Stimulated activated CD4-positive, alpha-beta T cell treated with anti-CD3 and anti-CD28 coated beads, Interleukin-1b, Interleukin-23, amount 100 ng/mL, for 1 hour (primary cell): ENCODE measurements around the gene OR5C1.
"Not testable (repeated sequence)": the region's sequence is repeated elsewhere in the genome, so short reads cannot be mapped to it uniquely, and the experiment has no call there.

Experiments used
- DNase-seq, 2 donors: peaks; one replicate each; pipeline ENCODE4 v3.0.0-alpha.2; 2020; ENCODE audit warnings: low read depth in 2 of 2

Gene OR5C1

DNA sequence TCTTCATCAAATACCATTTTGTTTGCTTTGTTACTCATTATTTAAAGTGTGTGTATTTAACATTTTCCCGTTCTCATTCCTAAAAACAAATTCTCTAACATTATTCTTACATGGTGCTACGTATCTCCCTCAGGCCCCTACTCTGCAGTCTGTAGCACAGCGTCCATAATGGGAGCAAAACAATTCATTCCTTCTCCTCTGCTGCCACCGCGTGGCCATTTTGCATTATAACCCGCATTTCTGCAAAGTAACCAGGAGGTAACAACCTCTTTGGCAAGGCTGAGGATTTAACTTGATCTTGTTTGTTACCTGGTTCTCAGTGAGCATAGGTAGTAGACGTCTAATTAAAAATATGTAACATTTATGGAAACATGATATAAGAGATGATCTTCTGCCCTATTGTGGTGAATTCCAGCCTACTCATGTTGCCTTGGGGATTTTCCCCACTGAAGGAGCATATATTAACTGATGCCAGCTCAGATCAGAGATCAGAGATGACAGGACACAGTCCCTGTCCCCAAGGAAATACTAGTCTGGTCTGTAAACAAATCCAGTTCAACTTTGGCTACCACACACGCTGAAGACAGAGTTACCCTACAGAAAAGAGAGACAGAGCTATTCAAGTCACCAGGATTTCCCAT lies 21.7 kb downstream of the OR5C1 start:
- peak; percentile 35 to 57 for DNase-seq

DNA sequence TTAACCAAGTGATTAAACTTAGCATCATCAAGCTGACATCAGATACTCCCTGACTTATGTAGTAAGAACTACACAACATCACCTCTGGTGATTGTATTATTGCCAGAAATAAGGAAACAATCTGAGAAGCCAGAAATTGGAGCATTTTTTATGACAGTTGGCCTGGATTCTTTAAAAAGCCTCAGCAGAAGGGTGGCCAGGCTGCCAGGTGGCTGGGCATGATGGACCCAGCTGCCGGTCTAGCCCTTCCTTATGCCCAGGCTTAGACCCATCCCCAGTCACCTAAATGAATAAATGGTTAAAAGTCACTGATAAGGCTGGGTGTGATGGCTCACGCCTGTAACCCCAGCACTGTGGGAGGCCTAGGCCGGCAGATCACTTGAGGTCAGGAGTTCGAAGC lies 24.0 kb downstream of the OR5C1 start:
- no peak for DNase-seq

DNA sequence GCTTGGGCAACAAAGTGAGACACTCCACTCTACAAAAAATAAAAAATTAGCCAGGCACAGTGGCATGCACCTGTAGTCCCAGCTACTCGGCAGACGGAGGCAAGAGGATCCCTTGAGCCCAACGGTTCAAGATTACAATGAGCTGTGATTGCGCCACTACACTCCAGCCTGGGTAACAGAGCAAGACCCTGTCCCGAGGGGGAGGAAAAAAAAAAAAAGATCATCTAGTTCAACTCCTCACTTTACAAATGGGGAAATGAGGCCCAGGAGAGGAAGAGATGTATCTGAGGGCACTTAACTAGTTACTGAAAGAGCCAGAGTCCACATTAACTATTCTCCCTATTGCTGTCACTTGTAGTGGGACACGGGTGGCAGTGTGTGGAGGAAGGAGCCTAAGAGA lies 25.8 kb downstream of the OR5C1 start:
- DNase-seq = no peak

DNA sequence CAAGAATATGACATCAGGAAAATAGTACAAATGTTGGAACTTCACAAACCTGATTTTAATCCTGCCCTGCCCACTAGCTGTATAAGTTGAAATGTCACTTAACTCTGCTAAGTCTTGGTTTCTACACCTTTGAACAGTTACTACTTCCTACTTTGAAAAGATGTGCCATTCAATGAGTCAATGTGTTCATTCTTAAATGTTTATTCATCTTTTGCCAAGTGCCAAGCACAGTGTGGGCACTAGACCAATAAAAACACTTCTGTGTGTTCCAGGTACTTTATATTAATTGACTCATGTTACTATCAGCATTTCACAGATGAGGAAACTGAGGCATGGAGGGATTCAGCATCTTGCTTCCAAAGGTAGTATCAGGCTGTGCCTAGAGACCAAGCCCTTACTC lies 26.8 kb downstream of the OR5C1 start:
- no peak for DNase-seq

DNA sequence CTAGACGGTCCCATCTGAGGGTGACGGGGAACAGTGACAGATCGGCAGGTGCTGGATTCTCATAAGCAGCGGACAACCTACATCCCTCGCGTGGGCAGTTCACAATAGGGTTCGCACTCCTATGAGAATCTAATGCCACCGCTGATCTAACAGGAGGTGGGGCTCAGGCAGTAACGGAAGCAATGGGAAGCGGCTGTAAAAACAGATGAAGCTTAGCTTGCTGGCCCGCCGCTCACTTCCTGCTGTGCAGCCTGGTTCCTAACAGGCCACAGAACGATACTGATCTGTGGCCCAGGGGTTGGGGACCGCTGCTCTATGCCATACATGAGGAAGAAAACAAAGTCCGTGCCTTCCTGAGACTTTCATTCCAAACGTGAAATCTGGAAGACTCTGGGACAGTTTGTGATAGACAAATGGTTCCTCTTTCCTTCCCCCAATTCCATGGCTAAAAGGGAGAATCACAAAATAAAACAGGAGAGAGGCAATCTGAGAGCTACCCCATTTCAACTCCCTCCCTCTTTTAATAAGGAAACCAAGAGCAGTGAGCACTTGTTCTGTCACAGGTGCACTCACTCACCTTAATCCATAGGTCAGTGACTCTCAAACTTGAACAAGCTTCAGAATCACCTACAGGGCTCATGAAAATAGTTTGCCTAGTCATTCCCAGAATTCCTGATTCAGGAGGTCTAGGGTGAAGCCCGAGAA lies 27.6 kb downstream of the OR5C1 start:
- DNase-seq = no peak

DNA sequence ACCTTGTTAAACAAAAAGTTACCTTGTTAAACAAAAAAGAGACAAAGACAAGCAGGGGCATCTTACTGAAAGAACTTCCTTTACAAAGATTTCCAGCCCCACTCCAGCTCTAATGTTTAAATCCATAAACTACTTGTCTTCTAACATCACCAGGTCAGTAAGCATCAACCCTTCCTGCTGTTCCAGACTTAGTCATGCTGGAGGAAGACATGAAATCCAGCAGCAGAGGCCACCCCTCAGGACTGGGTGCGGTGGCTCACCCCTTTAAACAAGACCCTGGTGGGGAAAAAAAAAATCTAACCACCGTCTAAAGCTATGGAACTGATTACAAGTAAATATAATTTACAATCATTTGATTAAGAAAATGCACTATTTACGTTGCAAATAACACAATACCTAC lies 30.6 kb downstream of the OR5C1 start:
- DNase-seq = no peak

DNA sequence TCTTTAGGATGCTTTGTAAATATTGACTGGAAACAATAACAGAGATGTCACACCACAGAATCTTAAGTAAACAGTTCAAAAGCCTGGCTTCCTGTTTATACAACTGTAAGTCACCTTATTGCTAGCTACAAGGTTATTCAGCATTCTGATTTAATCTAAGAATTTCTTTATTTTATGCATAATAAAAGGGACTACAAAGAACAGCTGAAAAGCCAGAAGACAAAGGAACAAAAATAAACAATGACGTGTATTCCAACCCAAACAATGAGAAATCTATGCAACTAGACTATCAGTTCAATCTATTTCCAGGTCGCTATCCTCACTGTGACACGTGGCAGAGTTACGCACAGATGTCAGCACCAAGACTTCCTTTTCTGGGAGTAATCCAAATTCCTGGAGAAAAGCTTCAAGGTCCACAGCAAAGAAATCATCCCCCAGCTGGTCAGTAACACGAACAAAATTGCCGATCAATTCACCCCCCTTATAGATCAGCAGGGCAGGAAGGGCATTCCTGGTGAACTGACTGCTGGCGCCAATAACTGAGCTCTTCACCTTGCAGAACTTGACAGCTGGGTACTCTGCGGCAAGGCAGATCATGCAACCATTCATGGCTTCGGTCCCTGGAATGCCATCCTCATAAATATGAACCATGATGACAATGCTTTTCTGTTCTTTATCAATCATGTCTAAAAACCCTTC lies 31.2 kb downstream of the OR5C1 start:
- no peak for DNase-seq

DNA sequence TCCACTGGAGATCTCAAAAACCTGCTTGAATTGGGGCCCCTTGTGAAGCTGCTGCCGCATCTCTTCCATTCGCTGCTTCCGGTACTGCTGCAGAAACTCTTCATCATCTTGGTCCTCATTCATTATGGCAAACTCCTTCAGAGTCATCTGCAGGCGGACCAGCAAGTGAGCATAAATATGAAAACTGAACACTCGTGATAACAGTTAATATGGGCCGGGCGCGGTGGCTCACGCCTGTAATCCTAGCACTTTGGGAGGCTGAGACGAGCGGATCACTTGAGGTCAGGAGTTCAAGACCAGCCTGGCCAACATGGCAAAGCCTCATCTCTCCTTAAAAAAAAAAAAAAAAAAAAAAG lies 31.7 kb downstream of the OR5C1 start:
- DNase-seq = no peak

DNA sequence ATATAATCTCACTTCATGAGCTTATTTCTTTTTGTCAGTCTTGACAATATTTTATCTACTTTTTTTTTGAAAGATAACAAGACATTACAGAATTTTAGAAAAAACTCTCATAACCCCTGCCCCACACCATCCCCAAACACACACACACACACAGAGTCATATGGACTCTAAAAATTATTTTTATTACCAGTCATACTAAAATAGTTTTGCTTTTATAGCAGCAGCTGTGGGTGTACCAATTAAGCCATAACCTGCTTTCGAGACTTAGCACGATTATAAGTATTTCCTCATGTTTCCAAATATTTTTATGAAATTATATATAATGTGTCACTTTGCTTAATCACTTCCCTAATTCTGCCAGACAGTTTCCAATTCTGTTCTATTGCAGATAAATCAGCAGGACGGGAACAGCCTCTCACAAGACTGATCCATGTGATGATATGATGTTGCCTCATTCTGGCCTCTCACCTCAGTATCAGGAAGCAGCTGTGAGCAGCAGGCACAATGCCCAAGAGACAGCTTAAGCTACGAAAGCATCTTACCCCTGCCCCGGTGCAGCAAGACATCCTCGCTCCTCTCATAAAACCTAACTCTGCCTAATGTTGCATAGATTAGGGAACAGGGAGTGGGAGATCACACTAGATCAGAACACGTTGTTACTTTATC lies 32.7 kb downstream of the OR5C1 start:
- no peak for DNase-seq

DNA sequence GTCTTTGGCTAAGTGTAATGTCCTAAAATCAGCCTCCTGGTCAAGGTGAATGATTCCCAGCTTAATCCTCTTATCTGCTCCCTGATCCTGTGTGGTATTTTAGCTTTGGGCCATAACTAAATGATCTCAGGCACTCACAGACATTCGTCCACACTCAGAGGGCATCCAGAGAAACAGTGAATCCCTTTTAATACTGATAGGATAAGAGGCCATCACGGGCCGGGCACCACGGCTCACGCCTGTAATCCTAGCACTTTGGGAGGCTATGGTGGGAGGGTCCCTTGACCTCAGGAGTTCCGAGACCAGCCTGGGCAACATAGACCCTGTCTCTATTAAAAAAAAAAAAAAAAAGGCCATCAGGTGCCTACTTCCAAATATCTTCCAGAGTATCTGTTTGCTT lies 33.3 kb downstream of the OR5C1 start:
- DNase-seq = no peak

DNA sequence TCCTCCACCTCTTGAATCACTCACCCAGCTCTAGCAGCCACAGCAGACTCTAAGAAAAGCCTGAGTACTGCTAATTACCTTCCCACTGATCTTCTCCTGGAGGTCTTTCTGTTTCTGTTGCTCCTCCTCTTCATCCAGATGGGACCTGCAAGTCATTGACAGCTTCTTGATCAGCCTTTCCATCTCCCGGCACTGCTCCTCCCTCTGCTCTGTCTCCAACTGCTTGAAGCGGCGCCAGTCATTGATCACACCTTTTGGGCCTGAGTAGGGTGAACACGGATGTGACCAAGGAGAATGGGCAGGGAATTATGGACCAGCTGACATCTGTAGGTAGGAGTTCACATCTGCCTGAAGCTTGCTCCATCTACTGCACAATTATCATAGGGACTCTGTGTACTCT lies 34.2 kb downstream of the OR5C1 start:
- no peak for DNase-seq

DNA sequence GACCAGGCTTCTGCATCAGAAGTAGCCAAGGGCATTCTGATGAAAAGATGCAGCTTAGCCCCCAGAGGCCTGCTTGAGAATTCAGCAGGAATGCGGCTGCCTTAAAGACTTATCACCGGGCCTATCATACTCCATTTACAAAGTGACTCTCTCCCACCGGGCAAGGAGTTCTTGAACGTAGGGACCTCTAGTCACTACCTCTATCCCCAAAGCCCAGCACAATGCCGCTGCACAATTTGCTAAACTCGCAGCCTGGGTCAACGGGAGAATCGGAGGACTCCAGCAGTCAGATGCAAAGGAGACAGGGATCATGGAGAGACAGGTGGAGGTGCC lies 39.0 kb downstream of the OR5C1 start:
- no peak for DNase-seq

DNA sequence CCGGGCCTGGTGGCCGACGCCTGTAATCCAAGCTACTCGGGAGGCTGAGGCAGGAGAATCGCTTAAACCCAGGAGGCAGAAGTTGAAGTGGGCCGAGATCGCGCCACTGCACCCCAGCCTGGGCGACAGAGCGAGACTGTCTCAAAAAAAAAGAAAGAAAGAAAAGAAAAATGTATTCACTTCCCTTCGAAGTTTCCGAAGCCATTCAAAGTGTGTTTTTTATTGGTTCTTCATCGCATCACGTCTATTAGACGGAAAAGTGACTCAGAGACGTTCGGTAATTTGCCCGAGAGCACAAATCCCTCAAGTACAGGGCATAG lies 40.2 kb downstream of the OR5C1 start:
- not testable (repeated sequence) for DNase-seq

DNA sequence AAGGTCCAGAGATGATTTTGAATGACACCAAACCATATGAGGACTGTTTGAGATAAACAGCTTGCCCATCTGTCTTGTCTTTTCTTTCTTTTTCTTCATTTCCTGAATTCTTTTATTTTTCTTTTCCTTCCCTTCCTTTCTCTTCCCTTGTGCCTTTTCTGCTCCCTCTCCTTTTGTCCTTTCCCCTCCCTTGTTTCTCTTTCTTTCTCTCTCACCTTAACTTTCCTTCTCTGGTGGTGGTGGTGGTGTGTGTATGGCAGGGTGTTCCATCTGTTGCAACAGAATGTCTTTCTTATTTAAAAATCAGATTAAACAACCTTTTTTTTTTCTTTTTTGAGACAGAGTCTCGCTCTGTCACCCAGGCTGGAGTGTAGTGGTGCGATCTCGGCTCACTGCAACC lies 43.5 kb downstream of the OR5C1 start:
- no peak for DNase-seq

DNA sequence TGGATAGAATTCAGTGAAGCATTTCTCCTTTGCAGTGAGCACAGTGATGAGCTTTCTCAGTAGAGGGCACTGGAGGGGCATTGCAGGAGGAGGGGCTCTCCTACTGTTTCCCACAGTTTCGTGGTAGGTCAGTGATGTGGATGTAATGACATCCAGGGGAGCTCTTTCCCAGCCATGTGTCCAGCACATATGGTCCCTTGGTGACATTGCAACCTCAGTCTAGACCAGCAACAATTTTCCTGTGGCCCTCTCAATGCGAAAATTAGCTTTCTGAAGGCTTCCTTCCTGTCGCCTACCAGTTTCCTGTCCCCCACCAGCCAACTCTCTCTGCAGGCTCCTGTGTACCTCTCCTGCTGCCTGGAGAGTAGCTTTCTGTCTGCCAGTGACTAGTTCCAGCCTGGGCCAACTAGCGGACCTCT lies 46.6 kb downstream of the OR5C1 start:
- DNase-seq = no peak

DNA sequence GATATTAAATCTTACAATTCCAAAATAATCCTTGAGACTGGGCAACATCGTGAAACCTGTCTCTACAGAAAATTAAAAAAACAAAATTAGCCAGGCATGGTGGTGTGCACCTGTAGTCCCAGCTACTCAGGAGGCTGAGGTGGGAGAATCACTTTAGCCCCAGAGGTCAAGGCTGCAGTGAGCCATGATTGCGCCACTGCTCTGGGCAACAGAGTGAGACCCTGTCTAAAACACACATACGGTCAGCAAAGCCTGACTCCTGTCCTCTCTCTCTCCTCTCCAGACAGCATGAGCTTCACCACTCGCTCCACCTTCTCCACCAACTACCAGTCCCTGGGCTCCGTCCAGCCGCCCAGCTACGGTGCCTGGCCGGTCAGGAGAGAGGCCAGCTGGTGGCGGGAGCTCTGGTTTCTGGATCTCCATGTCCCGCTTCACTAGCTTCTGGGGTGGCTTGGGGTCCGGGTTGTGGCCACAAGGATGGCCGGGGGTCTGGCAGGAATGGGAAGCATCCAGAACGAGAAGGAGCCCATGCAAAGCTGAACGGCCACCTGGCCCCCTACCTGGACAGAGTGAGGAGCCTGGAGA lies 48.6 kb downstream of the OR5C1 start:
- no peak for DNase-seq

DNA sequence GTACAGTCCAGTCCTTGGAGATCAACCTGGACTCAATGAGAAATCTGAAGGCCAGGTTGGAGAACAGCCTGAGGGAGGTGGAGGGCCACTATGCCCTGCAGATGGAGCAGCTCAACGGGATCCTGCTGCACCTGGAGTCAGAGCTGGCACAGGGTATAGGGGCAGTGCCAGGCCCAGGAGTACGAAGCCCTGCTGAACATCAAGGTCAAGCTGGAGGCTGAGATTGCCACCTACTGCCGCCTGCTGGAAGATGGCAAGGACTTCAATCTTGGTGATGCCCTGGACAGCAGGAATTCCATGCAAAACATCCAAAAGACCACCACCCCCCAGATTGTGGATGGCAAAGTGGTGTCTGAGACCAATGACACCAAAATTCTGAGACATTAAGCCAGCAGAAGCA lies 49.7 kb downstream of the OR5C1 start:
- DNase-seq = not testable (repeated sequence)
